CD4-positive, alpha-beta T cell treated with Interleukin-6 at 100 ng/mL for 8 hours (primary cell): ENCODE results near the gene MYLK4.

Experiments used
- DNase-seq: peaks from one replicate; pipeline ENCODE4 v3.0.0-alpha.2; 2020; ENCODE audit warnings: mixed read lengths, low spot score

Gene MYLK4

DNA sequence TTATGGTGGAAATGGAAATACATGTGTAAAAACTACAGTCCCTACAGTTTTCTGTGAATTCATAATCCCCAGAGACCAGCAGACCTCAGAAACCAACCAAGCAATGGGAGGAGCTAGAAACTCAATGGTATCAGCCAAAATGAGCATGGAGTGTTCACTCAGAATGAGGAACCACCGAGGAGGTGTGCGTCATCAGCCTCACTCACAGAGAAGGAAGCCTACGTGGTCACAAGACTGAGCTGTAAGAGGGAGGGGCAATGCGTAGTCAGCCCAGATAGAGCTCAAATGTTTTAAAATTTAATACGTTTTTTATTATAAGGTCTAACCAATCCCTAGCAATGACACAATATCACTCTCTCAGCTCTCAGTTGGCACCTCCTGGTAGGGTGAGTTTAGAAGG is 17.4 kb downstream of the MYLK4 start:
- DNase-seq = peak; percentile 12

DNA sequence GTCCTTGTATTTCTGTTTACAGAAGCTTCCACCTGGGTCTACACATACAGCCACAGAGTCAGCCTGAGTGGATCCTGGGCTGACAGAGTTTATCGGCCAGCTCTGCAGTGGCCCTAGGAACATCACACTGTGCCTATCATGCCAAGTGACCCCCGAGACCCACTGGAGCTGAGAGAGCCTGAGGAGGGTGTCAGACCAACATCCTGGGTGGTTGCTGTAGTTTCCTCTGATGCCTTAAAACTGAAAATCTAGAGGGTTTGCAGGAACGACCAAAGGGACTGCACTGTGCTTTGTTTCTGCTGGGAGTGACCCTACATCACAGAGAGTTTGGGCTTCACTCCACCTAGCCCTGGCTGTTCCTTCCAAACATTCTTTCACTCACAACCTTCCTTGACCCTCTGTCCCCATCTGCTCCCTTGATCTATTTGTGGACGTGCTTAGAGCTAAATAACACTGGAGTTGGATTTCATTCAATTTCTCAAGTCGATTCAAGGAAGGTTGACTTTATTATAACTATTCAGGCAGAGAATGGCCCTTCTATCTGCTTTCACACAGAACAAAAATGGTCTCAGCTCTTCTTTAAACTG is 18.1 kb downstream of the MYLK4 start:
- no peak for DNase-seq

- no peak for DNase-seq
Measured at GRCh38 chr6:2731281-2731909, 19.3 kb downstream of the MYLK4 start.

DNA sequence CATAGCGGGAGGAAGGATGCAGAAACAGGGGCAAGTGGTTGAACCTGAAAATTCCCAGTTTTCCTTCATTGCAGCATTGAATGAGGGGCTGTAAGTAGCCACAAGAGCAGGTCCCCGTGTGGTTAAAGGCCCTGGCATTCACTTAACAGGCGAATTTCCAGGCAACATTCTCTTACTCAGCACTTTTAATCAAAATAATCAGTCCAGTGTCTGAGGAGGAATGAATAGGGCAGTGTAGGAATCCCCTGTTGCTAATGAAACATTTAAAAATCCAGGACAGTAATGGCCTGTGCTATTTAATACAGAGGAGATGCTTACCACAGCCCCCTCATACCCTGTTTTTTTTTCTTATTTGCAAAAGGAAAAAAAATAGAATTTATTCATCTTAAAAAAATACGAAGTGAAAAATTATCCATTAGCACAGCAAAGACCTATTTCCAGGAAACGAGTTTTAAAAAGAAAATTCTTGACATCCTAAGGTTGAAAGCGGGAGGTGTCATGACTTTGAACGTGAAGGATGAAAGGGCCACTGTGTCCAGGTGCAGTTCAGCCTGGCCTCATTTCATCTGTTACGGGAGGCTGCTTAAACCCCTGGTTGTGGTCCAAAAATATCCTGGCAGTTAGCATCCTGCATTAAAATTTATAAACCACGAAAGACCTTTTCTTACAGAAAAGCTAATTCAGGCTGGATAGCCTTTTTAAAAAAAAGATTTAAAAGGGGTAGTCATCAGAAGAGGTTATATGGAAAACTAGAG is 20.2 kb downstream of the MYLK4 start:
- DNase-seq = no peak

- no peak for DNase-seq
Measured at GRCh38 chr6:2729921-2730320, 20.8 kb downstream of the MYLK4 start.

- no peak for DNase-seq
Measured at GRCh38 chr6:2725999-2726567, 24.6 kb downstream of the MYLK4 start.

DNA sequence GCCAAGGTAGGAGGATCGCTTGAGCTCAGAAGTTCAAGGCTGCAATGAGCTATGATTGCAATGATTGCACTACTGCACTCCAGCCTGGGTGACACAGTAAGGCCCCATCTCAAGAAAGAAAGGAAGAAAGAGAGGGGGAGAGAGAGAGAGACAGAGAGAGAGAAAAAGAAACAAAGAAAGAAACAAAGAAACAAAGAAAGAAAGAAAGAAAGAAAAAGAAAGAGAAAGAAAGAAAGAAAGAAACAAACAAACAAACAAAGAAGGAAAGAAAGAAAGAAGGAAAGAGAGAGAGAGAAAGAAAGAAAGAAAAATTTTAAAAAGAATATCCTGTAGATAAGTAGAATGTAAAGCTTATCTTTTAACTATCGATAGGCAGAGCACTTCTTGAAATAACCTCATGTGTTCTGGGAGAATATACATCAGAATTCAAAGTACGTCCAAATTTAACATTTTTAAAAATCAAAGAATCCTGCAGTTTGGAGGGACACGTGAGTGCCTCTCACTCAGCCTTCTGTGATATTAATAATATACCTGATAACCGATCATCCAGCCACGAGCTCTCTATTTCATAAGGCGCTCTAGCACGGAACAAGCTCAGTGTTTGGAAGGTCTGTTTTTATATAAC is 25.2 kb downstream of the MYLK4 start:
- DNase-seq = no peak

DNA sequence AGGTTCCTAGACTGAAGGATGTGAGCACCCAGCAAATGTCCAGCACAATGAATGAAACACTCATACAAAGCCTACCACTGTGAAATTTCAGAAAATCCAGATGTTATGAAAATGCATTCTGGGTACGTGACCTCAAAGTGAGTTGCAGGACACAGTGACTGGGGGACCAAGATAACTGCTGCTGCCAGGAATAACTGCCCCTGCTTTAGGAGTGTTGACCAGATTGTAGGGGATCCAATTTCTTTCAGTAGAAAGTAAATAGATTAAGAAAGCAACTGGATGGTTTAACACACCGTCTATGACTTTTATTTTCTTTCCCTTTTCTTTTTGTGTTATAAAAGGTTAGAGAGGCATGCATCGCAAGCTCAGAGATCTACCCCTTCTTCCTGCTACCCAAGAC is 29.5 kb downstream of the MYLK4 start:
- DNase-seq = no peak

- no peak for DNase-seq
Measured at GRCh38 chr6:2719093-2719455, 31.6 kb downstream of the MYLK4 start.

- DNase-seq = no peak
Measured at GRCh38 chr6:2718334-2719092, 32.2 kb downstream of the MYLK4 start.

DNA sequence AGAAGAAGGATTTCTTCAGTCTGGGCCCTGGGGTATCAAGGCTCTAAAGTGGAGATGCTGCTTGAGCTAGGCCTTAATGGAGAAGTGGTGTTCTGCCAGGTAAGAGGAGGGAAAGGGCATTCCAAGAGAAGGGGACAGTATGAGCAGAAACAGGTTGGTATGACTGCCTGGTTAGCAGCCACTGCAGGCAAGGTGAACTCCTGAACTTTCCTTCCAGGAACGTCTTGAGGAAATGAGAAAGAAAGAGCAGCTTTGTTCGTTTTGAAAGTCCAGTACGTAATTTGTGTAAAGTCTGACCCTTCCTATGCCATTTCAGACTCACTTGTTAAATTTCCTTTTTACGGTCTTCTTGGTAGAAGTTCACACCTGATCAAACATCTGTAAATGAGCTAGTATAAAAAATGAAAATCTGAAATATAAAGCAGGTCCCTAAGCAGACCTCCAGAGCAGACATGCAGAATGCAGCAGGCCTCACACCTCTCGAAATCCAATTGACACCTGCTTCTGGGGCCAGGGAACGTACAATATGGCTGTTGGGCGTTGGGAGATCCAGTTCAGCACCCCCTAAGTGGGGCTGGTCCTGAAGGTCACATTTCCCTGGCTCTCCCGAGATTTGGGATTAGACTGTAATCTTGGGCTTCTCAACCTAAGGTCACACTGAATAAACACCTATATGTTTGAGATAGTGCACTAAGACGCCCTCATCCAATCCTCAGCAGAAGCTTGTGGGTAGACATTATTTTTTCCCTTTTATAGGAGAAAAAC is 33.6 kb downstream of the MYLK4 start:
- no peak for DNase-seq

DNA sequence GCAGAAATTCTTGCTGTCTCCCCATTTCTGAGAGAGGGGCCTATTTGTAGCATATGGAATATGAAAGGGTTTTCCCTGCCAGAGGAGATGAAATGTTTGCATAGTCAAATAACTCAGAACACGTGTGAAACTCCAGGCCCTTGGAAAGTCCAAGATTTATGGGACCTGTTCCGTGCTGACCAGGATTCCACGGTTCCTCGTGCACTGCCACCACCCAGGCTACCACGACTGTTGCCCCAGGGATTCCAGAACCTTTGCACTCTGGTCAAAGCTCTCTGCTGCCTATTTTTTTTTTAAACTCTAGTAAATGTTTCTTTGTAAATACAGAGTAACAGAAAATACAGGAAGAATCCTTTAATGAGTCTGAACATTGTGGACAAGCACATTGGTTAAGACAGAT is 35.0 kb downstream of the MYLK4 start:
- DNase-seq = no peak

- no peak for DNase-seq
Measured at GRCh38 chr6:2714111-2714895, 36.4 kb downstream of the MYLK4 start.

DNA sequence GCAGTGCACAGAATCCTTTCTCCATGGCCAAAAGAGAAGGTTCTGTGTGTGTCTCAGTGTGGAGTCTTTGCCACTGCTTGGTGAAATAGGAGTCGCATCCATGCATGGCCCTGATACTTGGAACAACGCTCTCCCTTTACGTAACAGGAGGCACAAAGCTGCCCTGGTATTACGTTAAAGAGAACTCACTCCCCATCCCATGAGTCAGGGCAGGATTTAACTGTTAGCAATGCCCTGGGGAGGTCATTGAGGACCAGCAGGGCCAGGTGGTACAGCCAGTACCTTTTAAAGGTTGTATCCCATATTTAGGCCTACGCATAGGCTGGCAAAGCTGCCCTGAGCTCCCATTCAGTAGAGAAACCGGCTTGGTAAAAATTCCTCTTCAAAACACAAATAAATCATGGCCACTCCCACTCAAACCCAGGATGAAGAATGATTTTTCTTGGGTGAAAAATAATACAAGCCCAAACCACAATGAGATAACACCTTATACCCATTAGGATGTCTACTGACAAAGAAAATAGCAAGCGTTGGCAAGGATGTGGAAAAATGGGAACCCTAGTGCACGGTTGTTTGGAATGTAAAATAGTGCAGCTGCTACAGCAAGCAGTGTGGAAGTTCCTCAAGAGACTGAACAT is 37.1 kb downstream of the MYLK4 start:
- DNase-seq = no peak

DNA sequence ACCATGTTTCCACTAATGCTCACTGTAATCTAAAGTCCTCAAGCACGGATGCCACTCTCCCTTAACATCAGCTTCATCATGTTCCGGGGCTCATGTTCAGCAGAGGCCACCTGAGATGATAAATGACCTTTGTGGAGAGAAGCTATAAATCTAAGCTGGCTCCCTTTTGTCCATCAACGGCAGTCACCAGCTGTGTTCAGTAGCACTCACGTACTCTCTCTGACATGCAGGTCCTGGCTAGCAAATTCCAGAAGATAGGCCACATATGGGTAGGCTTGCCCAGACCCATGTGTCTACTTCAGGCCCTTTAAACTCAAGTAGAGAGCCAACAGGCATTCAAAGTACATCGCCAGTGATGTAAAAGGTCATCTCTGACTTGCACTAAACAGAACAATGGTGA is 38.6 kb downstream of the MYLK4 start:
- DNase-seq = no peak

- no peak for DNase-seq
Measured at GRCh38 chr6:2710412-2710811, 40.3 kb downstream of the MYLK4 start.

- DNase-seq = no peak
Measured at GRCh38 chr6:2708456-2708855, 42.3 kb downstream of the MYLK4 start.

DNA sequence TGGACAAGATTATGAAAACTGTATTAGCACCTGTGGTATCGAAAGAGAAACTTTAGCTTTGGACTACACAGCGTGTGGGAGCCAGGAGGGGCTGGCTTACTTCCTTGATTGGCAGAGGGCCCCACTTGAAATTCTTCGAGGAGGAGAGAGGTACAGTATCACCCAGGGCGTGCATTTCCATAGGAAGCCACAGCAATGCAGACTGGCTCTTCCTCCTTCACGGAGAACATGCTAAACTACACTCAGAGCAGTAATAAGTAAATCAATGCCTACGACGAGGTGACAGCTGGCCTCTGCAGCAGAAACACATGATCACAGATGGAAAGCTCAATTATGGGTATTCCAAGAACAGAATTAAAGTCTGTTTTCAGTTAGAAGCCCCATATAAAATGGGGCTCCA is 44.2 kb downstream of the MYLK4 start:
- no peak for DNase-seq

DNA sequence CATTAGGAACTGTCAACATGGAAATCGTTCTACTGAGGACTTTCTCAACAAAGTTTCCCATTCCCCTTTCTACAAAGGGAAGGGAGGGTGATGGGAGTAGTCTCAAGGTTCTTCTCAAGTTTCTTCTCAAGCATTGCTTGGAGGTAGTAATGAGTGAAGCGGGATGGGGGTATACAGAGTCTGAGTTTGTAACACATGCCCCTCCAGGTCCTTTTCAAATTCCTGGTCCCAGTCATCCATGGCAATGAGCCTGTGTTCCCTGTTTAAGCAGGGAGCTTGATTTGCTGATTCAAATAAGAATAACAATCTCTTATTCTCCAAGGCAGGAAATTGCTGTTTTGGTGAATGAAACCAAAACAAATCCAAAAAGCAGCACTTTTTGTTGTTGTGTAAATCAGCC is 45.5 kb downstream of the MYLK4 start:
- DNase-seq = no peak

DNA sequence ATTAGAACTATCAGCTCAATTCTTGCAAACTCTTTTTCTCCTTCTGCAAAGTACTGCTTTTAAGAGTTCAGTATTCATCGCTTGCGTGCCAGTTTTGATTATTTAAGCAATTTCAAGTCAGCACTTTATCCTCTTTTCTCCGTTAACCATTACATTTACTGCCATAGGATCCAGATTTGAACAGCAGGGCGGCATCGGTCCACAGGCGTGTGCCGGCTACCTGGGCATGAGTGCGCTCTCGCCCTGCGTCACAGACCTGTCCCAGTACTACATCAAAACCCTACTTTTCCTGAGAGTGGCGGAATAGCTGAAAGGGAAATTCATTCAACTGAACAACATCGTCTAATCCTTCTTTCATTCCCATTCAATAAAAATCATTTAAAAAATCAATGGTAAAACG is 53.4 kb downstream of the MYLK4 start:
- no peak for DNase-seq
